Raji (cell line): Measurements from ENCODE around the gene NDST1.
A peak's percentile ranks its signal among the peaks of the same experiment; 100 is the strongest.

Experiments
- POLR2A ChIP-seq: IDR thresholded peaks from 2 replicates; pipeline ENCODE4 v1.6.1; 2011; ENCODE audit warnings: low read depth, low read length, control low read depth; ENCODE audit not compliant: insufficient read depth

The NDST1 gene

DNA sequence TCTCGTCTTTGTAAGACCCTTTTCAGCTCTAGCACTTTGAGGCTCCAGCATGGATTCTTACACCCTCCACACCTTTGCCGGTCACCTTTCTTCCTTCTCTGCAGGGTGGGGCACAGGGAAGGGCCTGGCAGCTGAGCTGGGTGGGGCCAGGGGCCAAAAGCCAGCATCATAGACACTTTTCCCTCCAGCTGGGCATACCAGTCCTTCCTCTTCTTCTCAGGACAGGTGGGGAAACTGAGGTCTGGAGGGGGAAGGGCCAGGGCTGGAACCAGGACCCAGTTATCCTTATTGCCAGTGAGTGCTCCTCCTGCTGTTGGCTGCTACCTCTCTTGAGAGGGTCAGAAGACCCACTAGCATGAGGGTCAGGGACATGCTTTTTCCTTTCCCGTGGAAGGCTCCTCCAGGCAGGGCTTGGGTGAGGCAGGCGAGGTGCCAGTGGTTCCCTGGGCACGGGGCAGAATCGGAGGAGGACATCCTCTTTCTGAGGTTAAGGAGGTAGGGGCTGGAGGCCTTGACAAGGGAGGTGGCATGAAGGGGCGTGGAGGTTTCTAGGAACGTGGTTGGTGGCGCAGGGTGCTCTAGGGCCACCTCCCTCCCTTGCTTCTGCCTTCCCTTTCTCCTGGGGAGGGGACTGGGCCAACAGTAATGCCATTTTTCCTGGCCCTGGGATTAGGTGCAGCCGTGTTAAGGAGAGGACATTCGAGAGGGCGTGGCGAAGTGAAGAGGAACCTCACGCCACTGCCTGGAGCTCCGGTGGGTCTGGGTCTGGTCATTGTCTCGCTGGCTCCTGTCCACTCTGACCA lies at the start of gene NDST1:
Gene NDST1, plus strand, starts transcription at position 658 of the 803 bp plus-strand sequence. CDS start 13,124 bp downstream, outside the sequence.
- no peak for TF ChIP-seq POLR2A

DNA sequence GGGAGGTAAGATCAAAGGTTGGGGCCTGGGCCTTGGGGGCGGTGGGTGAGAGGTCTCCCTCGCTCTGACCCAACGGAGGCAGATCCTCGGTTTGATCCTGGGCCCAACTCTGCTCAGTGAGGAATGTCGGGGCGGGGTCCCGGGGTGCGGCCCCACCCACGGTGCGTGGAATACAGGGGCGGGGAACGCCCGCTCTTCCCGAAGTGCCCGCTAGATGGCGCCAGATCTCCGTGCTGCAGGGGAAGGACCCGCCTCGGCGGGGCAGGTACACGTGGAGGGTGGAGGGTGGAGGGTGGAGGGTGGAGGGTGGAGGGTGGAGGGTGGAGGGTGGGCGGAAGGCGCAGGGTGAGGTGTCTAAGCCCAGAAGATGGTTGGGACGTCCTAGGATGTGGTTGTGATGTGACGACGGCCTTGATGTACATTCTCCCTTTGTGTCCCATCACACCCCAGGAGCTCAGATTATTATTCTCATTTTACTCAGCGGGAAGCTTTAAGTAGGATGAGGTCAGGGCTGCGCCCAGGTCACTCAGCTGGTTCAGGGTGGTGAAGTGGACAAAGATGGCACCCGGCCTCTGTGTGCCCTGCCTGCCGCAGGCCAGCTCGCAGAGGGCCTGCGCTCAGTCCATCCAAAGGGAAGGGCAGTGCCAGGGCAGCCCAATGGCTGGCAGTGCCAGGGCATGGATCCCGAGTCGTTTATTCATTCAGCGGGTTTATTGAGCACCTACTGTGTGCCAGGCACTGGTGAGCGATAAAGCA lies 49.0 kb upstream of the NDST1 start:
- TF ChIP-seq POLR2A = no peak

DNA sequence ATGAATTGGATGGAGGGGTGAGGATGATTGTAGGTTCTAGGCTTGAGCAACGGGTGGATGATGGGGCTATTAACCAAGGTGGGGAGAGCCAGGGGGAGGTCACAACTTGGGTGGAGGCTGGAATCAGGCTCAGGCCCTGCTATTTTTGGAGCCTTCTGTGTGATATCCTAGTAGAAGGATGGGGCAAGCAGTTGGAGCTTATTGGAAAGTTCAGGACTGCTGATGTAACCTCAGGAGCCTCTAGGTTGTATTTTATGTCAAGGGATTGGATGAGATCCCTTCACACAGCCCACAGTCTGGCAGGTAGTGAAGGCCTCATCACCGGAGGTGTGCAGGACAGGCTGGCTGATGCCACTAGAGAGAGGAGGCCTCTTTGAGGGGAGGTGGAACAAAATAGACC lies 47.1 kb upstream of the NDST1 start:
- TF ChIP-seq POLR2A = no peak

DNA sequence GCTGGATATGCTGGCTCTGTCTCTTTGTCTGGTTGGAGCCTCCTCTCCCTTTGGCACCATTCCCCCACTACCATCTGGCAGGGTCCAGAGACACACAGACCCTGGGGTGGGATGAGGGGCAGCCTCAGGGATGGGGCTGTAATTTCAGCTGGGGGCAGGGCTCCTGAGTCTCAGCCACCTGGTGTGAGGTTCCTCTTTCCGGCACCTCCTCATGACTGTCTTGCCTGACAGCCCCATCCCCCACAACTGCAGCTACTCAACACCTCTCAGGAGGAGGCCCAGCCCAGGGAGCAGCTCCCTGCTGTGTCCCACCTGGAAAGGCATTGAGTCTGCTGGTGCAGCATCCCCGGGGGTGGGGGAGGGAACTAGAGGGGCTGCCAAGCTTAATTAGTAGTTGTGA lies 46.7 kb upstream of the NDST1 start:
- TF ChIP-seq POLR2A = peak; percentile 50

DNA sequence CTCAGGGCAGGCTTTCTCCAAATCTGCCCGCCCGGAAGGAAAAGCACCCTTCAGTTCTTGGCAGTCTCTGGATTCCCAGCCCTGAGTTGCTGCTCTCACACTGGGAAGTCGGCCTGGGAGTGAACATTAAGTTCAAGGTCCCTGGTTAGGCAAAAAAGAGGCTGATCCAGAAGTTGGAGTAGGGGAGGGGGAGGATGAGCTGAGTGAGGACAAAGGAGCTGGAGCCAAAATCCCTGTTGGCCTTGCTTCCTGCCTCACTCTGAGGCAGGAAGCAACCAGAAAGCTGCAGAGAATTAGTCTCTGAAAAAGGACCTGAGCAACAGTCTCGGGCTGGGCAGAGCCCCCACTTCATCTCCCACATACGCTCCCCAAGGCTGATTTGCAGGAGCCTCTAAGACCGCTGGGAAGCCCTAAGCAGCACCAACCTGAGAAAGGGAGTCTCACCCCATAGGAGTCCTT lies 43.3 kb upstream of the NDST1 start:
- TF ChIP-seq POLR2A = no peak

DNA sequence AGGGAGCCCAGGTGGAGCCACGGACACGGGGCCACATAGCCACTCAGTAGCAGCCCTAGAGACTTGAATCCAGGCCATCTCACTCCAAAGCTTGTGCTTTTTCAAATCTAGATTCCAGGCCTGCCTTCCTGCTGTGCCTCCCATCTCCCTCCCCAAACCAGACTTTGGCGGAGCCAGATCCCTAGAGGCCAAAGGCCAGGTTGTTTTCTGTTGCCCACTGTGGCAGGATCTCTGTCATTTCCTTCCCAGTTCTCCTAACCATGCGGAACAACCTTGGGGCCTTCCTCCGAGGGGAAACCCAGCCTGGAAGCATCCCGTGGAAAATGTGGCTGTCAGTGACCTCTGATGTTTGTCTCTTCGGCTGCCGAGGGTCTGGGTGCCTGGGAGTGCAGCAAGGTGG lies 42.0 kb upstream of the NDST1 start:
- TF ChIP-seq POLR2A = no peak

DNA sequence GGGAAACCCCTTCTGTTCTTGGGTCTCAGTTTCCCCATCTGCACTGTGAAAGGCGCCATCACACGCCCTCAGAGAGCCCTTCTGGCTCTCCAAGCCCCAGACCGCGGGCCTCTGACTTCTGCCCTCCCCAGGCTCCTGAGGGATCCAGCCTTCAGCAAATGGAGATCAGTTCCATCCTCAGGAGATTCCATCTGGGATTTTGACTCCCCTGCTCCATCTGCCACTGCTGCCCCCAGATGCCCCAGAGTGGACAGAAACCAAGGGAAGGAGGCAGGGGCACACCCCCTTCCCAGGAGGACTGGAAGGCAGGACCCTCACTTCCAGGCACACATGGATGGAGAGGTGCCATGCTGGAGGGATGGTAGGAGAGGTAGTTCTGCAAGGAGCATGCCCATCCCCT lies 39.7 kb upstream of the NDST1 start:
- TF ChIP-seq POLR2A = no peak

DNA sequence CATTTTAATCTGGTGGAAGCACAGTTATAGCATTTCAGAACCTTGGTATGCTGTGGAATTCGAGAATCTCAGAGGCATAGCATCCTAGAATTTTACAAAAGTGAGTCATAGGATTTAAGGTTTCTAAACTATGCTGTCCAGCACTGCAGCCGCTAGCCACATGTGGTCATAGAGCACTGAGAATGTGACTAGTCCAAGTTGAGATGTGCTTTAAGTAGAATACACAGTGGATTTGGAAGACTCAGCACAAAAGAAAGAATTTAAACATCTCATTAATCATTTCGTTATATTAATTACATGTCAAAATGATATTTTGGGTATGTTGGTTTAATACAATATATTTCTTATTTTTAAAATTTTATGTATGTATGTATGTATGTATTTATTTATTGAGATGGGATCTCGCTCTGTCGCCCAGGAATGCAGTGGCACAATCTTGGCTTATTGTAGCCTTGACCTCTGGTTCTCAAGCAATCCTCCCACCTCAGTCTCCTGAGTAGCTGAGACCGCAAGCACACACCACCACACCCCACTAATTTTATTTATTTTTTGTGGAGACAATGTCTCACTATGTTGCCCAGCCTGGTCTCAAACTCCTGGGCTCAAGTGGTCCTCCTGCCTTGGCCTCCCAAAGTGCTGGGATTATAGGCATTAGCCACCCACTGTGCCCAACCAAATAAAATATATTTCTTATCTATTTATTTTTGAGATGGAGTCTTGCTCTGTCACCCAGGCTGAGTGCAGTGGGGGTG lies 38.0 kb upstream of the NDST1 start:
- no peak for TF ChIP-seq POLR2A

DNA sequence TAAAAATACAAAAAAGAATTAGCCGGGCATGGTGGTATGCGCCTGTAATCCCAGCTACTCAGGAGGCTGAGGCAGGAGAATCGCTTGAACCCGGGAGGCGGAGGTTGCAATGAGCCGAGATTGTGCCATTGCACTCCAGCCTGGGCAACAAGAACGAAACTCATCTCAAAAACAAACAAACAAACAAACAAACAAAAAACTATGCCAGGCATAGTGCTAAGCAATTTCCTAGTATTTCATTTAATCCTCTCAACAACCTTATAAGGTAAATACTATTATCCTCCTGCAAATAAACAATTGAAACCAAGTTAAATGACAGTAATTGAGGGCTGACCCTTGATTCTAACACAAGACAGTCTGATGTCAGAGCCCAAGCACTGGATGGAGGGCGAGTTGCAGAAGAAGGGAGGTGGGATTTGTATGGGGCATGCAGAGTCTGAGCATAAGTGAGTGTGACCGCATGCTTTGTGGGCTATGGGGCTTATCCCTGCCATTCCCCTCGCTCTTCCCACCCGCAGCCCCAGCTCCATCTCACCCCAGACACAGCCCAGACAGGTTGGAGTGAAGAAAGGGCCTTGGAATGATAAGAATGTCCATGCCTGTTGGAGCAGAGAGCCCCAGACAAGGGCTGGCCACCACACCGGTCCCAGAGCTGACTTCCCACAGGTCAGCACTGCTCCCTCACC lies 34.1 kb upstream of the NDST1 start:
- TF ChIP-seq POLR2A = no peak

DNA sequence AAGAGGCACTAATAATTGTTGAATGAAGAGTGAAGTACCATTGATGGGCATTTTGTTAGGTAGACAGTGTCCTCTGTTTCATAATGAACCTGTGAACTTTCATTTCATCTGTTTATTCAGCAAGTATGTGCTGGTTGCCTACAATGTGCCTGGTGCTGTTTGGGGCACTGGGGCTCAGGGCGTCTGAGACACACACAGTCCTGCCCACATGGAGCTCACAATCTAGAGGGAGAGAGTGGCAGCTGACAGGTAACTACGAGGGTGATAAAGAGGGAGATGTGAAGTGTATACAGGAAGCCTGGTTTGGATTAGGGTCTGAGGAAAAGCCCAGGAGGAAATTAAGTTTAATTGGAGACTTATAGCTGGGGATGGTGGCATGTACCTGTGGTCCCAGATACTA lies 28.5 kb upstream of the NDST1 start:
- no peak for TF ChIP-seq POLR2A

DNA sequence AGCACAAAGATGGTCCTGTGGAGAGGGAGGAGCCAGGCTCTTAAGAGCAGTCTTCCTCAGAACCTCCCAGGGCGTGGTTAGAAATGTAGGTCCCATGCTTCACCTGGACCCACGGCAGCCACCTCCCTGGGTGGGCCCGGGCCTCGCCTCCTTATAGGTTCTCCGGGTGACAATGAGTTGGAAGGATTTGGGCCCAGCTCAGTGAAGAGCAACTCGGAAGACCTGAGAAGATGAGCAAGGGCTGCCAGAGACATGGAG lies 26.3 kb upstream of the NDST1 start:
- no peak for TF ChIP-seq POLR2A

DNA sequence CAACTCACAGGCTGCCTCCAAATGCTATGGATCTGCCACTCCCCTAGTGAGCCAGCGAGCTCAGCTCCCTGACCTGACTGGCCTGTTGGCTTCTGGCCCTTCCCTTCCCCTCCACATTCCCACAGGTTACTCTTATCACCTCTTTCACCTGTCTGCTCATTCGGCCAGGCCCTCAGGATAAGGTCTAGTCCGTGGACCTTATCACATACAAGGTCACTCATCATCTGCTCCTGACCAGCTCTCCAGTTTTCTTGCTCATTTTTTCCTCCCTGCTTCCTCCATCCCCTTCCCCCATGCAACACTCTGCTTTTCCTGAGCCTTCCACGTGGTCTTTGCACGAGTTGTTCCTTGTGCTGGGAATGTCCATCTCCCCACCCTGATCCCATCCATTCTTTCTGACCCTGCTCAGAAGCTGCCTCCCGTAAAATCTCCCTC lies 25.9 kb upstream of the NDST1 start:
- no peak for TF ChIP-seq POLR2A

DNA sequence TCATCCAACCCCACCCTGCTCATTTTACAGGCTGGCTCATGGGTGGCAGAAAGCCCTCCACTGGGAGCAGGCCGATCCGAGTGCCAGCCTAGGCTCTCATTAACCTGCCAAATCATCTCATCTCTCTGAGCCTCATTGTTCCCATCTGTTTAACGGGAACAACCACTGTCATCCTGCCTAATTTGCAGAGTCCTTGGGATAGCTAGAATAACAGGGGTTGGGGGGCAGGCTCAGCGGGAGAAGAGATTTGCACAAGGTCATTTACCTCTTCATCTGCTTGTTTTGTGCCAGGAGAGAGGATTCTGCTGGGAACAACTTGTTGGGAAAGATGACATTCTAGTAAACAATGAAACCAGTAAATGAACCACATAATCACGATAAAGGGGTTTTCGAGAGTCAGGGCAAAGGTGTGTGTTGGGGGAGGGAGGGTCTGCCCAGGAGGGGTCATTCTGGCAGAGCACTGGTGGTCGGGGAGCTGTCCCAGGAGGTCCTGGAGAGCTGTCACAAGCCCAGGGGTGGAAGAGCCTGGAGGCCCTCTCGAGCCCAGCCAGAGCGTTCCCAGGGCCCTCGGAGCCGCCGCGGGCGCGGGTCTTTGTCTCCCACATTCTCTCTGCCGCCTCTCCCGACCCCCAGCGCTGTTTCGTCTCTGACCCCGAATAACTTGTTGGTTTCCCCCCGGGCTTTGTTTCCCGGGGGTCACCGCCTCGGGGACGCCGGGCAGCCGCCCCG lies 22.8 kb upstream of the NDST1 start:
- no peak for TF ChIP-seq POLR2A

DNA sequence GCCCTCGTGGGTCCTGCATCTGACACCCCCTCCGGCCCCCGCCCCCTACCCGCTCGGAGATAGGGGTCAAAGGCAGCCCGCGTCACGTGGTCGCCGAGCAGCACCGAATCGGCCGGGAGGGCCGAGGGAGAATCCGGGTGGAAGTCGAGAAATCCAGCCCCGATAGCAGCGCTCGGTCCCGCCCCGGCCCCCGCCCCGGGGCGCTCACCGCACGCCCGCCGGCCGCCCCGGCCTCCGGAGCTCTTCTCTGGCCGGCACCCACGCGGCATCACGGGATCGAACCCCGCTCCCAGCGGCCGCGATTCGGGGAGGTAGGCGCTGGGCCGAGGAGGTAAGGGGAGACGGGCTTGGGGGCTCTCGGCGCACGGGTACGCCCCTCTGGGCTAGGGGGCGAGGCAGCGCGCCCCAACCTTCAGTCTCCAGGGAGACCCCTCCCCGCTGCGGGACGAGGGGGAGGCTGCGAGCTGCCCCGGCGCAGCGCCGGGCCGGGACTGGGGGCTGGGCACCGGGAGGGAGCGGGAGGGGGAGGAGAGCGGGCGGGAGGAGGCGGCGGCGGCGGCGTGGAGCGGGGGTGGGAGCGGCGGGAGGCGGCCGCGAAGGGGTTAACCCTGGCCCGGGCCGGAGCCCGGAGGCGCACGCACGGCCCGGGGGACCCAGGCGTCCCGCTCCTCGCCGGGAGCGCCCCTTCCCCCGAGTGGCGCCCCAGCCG lies 22.1 kb upstream of the NDST1 start:
- TF ChIP-seq POLR2A = peak; percentile 48
